GM18526 (cell line): ENCODE measurements around the gene WWC1.

Experiments used
- POLR2A ChIP-seq: IDR thresholded peaks from 3 replicates; pipeline ENCODE4 v1.6.1; 2011; ENCODE audit not compliant: insufficient read length; ENCODE audit errors: extremely low read depth

WWC1 gene

GRCh38 chr5:168359820-168360460 lies 68.5 kb downstream of the WWC1 start:
- TF ChIP-seq POLR2A: no peak

GRCh38 chr5:168360521-168361285 lies 69.3 kb downstream of the WWC1 start:
- no peak for TF ChIP-seq POLR2A

- no peak for TF ChIP-seq POLR2A
Observed at GRCh38 chr5:168362097-168362885, 70.8 kb downstream of the WWC1 start.

- TF ChIP-seq POLR2A: no peak
Observed at GRCh38 chr5:168364151-168364661, 72.8 kb downstream of the WWC1 start.

GRCh38 chr5:168364750-168365550 lies 73.5 kb downstream of the WWC1 start:
- no peak for TF ChIP-seq POLR2A

- no peak for TF ChIP-seq POLR2A
Observed at GRCh38 chr5:168365581-168366081, 74.2 kb downstream of the WWC1 start.

- no peak for TF ChIP-seq POLR2A
Observed at GRCh38 chr5:168366116-168366515, 74.7 kb downstream of the WWC1 start.

GRCh38 chr5:168368854-168369253 lies 77.4 kb downstream of the WWC1 start:
- TF ChIP-seq POLR2A: no peak

GRCh38 chr5:168370831-168371230 lies 79.4 kb downstream of the WWC1 start:
- TF ChIP-seq POLR2A: no peak

GRCh38 chr5:168372356-168372946 lies 81.0 kb downstream of the WWC1 start:
- no peak for TF ChIP-seq POLR2A

GRCh38 chr5:168374532-168374931 lies 83.1 kb downstream of the WWC1 start:
- TF ChIP-seq POLR2A: no peak

GRCh38 chr5:168375214-168375613 lies 83.8 kb downstream of the WWC1 start:
- no peak for TF ChIP-seq POLR2A

- TF ChIP-seq POLR2A: no peak
Observed at GRCh38 chr5:168377525-168377924, 86.1 kb downstream of the WWC1 start.

GRCh38 chr5:168378741-168379140 lies 87.3 kb downstream of the WWC1 start:
- no peak for TF ChIP-seq POLR2A

- no peak for TF ChIP-seq POLR2A
Observed at GRCh38 chr5:168382421-168382820, 91.0 kb downstream of the WWC1 start.

GRCh38 chr5:168390491-168390890 lies 99.0 kb downstream of the WWC1 start:
- TF ChIP-seq POLR2A: no peak
